Measurements from ENCODE around the gene CMYA5.

CMYA5 gene

GRCh38 chr5:79772651-79773050 is 83.0 kb downstream of the CMYA5 start:
- Histone ChIP-seq H3F3A (ENCODE audit: control insufficient read depth, insufficient read depth) (no peaks in the 10 kb centered on the region), H3K9me3 (ENCODE audit: control insufficient read depth, insufficient read depth, low read length) (no peaks in the 10 kb centered on the region), H3K4me1 (ENCODE audit: control insufficient read depth, low read length) (no peaks in the 10 kb centered on the region), H3K4me2 (ENCODE audit: low read length) (no peak overlapping the region), H3K36me3 (ENCODE audit: control insufficient read depth, low read length) (no peaks in the 10 kb centered on the region), H3K27me3 (ENCODE audit: control insufficient read depth, low read length) (no peaks in the 10 kb centered on the region), H3K79me2 (ENCODE audit: control insufficient read depth, low read length) (no peaks in the 10 kb centered on the region), H4K20me1 (ENCODE audit: control insufficient read depth, insufficient read depth, low read depth, low read length) (no peaks in the 10 kb centered on the region), H3K4me3 (ENCODE audit: low read length) (no peak overlapping the region), H3K9me2 (replicated peaks; ENCODE audit: control insufficient read depth, low read length) (no peaks in the 10 kb centered on the region), H3K27ac (ENCODE audit: low read depth, low read length) (no peak overlapping the region)
- no peak for TF ChIP-seq EZH2phosphoT487 (IDR thresholded peaks at IDR 0.05; ENCODE audit: borderline replicate concordance, low read length)
- TF ChIP-seq, protein P1, sequence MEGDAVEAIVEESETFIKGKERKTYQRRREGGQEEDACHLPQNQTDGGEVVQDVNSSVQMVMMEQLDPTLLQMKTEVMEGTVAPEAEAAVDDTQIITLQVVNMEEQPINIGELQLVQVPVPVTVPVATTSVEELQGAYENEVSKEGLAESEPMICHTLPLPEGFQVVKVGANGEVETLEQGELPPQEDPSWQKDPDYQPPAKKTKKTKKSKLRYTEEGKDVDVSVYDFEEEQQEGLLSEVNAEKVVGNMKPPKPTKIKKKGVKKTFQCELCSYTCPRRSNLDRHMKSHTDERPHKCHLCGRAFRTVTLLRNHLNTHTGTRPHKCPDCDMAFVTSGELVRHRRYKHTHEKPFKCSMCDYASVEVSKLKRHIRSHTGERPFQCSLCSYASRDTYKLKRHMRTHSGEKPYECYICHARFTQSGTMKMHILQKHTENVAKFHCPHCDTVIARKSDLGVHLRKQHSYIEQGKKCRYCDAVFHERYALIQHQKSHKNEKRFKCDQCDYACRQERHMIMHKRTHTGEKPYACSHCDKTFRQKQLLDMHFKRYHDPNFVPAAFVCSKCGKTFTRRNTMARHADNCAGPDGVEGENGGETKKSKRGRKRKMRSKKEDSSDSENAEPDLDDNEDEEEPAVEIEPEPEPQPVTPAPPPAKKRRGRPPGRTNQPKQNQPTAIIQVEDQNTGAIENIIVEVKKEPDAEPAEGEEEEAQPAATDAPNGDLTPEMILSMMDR (IDR thresholded peaks at IDR 0.05; ENCODE audit: low read depth, low read length, poor library complexity, severe bottlenecking): no peak

DNA sequence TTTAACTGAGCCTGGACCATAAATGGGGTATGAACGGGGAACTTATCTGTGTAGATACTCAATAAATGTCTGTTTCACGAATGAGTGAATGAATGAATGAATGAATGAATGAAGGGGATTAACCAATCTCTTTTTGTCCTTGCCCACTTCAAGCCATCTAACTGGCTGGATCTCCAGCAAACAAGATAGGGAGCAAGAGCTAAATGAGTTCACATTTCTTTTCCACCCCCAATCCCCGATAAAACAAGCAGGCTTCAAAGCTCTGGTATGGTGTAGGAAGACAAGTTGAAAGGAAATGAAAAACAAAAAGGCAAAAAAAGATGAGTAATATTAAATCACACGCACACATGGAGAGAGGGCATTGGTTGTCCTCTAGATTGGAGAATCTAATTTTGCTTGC is 84.0 kb downstream of the CMYA5 start:
- TF ChIP-seq EZH2phosphoT487 (IDR thresholded peaks at IDR 0.05; ENCODE audit: borderline replicate concordance, low read length): no peak
- TF ChIP-seq, protein P1 (IDR thresholded peaks at IDR 0.05; ENCODE audit: low read depth, low read length, poor library complexity, severe bottlenecking): no peak
- Histone ChIP-seq H4K20me1 (ENCODE audit: control insufficient read depth, insufficient read depth, low read depth, low read length) (no peaks in the 10 kb centered on the region), H3K4me3 (ENCODE audit: low read length) (no peak overlapping the region), H3F3A (ENCODE audit: control insufficient read depth, insufficient read depth) (no peaks in the 10 kb centered on the region), H3K4me1 (ENCODE audit: control insufficient read depth, low read length) (no peaks in the 10 kb centered on the region), H3K79me2 (ENCODE audit: control insufficient read depth, low read length) (no peaks in the 10 kb centered on the region), H3K36me3 (ENCODE audit: control insufficient read depth, low read length) (no peaks in the 10 kb centered on the region), H3K27me3 (ENCODE audit: control insufficient read depth, low read length) (no peaks in the 10 kb centered on the region), H3K27ac (ENCODE audit: low read depth, low read length) (no peak overlapping the region), H3K9me2 (replicated peaks; ENCODE audit: control insufficient read depth, low read length) (no peaks in the 10 kb centered on the region), H3K9me3 (ENCODE audit: control insufficient read depth, insufficient read depth, low read length) (no peaks in the 10 kb centered on the region), H3K4me2 (ENCODE audit: low read length) (no peak overlapping the region)

GRCh38 chr5:79774171-79774854 is 84.7 kb downstream of the CMYA5 start:
- Histone ChIP-seq H3K79me2 (ENCODE audit: control insufficient read depth, low read length) (no peaks in the 10 kb centered on the region), H3K27ac (ENCODE audit: low read depth, low read length) (no peak overlapping the region), H3K36me3 (ENCODE audit: control insufficient read depth, low read length) (no peaks in the 10 kb centered on the region), H3K4me2 (ENCODE audit: low read length) (no peak overlapping the region), H3K27me3 (ENCODE audit: control insufficient read depth, low read length) (no peaks in the 10 kb centered on the region), H4K20me1 (ENCODE audit: control insufficient read depth, insufficient read depth, low read depth, low read length) (no peaks in the 10 kb centered on the region), H3F3A (ENCODE audit: control insufficient read depth, insufficient read depth) (no peaks in the 10 kb centered on the region), H3K9me2 (replicated peaks; ENCODE audit: control insufficient read depth, low read length) (no peaks in the 10 kb centered on the region), H3K4me1 (ENCODE audit: control insufficient read depth, low read length) (no peaks in the 10 kb centered on the region), H3K4me3 (ENCODE audit: low read length) (no peak overlapping the region), H3K9me3 (ENCODE audit: control insufficient read depth, insufficient read depth, low read length) (no peaks in the 10 kb centered on the region)
- no peak for TF ChIP-seq EZH2phosphoT487 (IDR thresholded peaks at IDR 0.05; ENCODE audit: borderline replicate concordance, low read length)
- TF ChIP-seq, protein P1 (IDR thresholded peaks at IDR 0.05; ENCODE audit: low read depth, low read length, poor library complexity, severe bottlenecking): peak; percentile 36

Measured in DOHH2 (cell line).